SK-N-MC (cell line): ENCODE data around the gene CCDC102A.

ENCODE experiments used
- DNase-seq: peaks from one replicate; pipeline ENCODE4 v3.0.0-alpha.2; 2011; ENCODE audit warnings: low read depth, low spot score
- H3K27ac ChIP-seq: fragments of 200-600 bp; sonication (generic); 2 replicates; pipeline ENCODE4 v1.5.1; 2016; ENCODE audit warnings: mixed run types
- H3K36me3 ChIP-seq: fragments of 200-600 bp; sonication (generic); 2 replicates; pipeline ENCODE4 v1.6.1; 2017; ENCODE audit warnings: antibody characterized with exemption, low read length, mixed read lengths; ENCODE audit not compliant: insufficient read depth
- H3K4me3 ChIP-seq: fragments of 200-600 bp; sonication (generic); 2 replicates; pipeline ENCODE4 v1.5.1; 2016
- H3K9ac ChIP-seq: fragments of 200-600 bp; sonication (generic); 2 replicates; pipeline ENCODE4 v1.8.0; 2017; ENCODE audit warnings: mixed run types, mixed read lengths; ENCODE audit not compliant: insufficient read length
- H3K9me3 ChIP-seq: fragments of 200-600 bp; sonication (generic); 2 replicates; pipeline ENCODE4 v1.6.1; 2017; ENCODE audit warnings: low read depth, mild to moderate bottlenecking, antibody characterized with exemption, low read length, moderate library complexity, mixed read lengths
- EZH2 ChIP-seq: fragments of 200-600 bp; sonication (generic); IDR thresholded peaks from one replicate; pipeline ENCODE4 v1.6.1; 2017; ENCODE audit warnings: antibody characterized with exemption
- FOXP2 ChIP-seq: optimal IDR thresholded peaks from 2 replicates; pipeline ENCODE3; 2011; ENCODE audit warnings: mild to moderate bottlenecking, moderate library complexity; ENCODE audit not compliant: insufficient read depth; ENCODE audit errors: extremely low read length, control extremely low read depth
- POLR2AphosphoS5 ChIP-seq: IDR thresholded peaks from 2 replicates; pipeline ENCODE4 v1.6.1; 2012; ENCODE audit warnings: mild to moderate bottlenecking, low read depth, low read length, borderline replicate concordance

The CCDC102A gene

DNA sequence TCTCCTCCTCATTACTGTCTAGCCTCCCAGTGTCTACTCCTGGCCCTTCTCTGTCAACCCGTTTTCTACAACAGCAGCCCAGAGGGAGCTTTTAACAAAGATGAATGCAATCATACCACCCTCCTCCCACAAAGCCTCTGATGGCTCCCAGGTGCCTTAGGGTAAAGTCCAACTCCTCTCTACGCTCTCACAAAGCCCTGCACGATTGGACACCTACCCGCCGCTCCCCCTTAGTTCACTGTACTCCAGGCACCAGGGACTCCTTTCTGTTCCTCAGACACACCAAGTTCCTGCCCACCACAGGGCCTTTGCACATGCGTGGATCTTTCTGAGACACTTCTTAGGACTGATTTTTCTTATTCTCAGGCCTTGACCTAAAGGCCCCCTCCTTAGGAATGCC is 17.4 kb downstream of the CCDC102A start:
- TF ChIP-seq FOXP2 (no peak), POLR2AphosphoS5 (no peak), EZH2 (no peak)
- no peak overlapping the region for H3K4me3 ChIP-seq
- H3K27ac ChIP-seq = no peak overlapping the region
- H3K9me3 ChIP-seq = no peaks in the 10 kb centered on the region
- no peak for DNase-seq
- H3K9ac ChIP-seq = no peak overlapping the region
- no peaks in the 10 kb centered on the region for H3K36me3 ChIP-seq

DNA sequence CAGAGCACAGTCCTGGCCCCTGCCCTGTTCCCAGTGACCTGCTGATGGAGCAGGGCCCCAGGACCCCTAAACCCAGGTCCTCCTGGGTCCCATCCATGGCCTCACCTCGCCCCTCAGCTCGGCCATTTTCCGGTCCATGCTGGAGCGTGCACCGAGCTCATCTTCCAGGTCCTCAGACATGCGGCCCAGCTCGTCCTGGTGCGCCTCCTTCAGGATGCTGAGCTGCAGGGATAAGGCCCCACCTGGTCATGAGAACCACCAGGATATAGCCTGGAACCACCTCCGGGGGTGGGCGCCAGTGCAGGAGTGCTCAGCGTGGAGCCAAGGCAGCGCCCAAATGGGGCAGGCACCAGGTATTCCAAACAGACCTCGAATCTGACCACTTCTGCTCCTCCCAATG is 17.9 kb downstream of the CCDC102A start:
- Histone ChIP-seq H3K9me3 (no peaks in the 10 kb centered on the region), H3K36me3 (no peaks in the 10 kb centered on the region), H3K27ac (no peak overlapping the region), H3K9ac (no peak overlapping the region), H3K4me3 (no peak overlapping the region)
- TF ChIP-seq POLR2AphosphoS5 (no peak), EZH2 (no peak), FOXP2 (no peak)
- no peak for DNase-seq

GRCh38 chr16:57517397-57518367 is 18.7 kb downstream of the CCDC102A start:
- no peak overlapping the region for H3K4me3 ChIP-seq
- no peak overlapping the region for H3K27ac ChIP-seq
- H3K36me3 ChIP-seq = no peaks in the 10 kb centered on the region
- no peak overlapping the region for H3K9ac ChIP-seq
- H3K9me3 ChIP-seq = no peaks in the 10 kb centered on the region
- no peak for DNase-seq
- no peak for TF ChIP-seq EZH2
- TF ChIP-seq POLR2AphosphoS5 = no peak
- TF ChIP-seq FOXP2 = no peak

DNA sequence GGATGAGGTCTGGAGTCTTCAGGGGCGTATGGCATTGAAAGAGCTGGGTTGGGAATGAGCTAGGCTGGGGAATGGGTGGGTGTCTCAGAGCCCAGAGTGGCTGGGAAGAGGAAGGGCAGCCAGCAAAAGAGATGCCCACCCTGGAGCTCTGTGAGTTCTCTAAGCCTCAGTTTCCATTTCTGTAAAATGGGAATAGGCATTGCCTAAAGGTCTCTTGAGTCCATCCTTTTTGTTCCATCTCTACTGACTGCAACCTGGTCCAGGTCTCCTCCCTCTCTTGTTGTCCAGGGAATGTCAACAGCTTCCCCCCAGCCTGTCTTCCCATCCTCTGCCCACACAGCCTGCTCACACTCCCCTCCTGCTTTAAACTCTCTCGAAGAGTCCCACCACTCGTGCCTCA is 19.6 kb downstream of the CCDC102A start:
- Histone ChIP-seq H3K9ac (no peak overlapping the region), H3K9me3 (no peaks in the 10 kb centered on the region), H3K36me3 (no peaks in the 10 kb centered on the region), H3K27ac (no peak overlapping the region), H3K4me3 (no peak overlapping the region)
- no peak for TF ChIP-seq EZH2
- no peak for TF ChIP-seq FOXP2
- no peak for TF ChIP-seq POLR2AphosphoS5
- no peak for DNase-seq

GRCh38 chr16:57516176-57516725 is 20.1 kb downstream of the CCDC102A start:
- no peak overlapping the region for H3K4me3 ChIP-seq
- no peaks in the 10 kb centered on the region for H3K9me3 ChIP-seq
- DNase-seq = no peak
- no peak overlapping the region for H3K9ac ChIP-seq
- no peaks in the 10 kb centered on the region for H3K36me3 ChIP-seq
- TF ChIP-seq EZH2 (no peak), FOXP2 (no peak), POLR2AphosphoS5 (no peak)
- H3K27ac ChIP-seq = no peak overlapping the region

- TF ChIP-seq EZH2 = no peak
- no peak for TF ChIP-seq POLR2AphosphoS5
- TF ChIP-seq FOXP2 = no peak
- Histone ChIP-seq H3K27ac (no peak overlapping the region), H3K9ac (no peak overlapping the region), H3K36me3 (no peaks in the 10 kb centered on the region), H3K4me3 (no peak overlapping the region), H3K9me3 (no peaks in the 10 kb centered on the region)
- DNase-seq = no peak
These were observed 21.4 kb downstream of the CCDC102A start for GRCh38 chr16:57514791-57515600.

DNA sequence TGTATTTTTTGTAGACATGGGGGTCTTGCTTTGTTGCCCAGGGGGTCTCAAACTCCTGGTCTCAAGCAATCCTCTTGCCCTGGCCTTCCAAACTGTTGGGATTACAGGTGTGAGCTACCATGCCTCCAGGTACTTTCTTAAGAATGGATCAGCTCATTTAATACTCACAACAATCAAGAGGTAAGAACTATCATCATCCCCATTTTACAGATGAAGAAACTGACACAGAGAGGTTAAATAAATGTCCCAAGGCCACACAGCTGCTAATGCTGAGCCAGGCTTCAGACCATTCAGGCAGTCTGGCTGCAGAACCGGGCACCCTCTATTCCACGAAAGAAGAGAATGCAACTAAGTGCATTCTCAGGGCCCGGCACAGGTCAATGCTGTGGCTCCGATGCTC is 22.0 kb downstream of the CCDC102A start:
- H3K4me3 ChIP-seq = no peak overlapping the region
- no peak overlapping the region for H3K27ac ChIP-seq
- H3K36me3 ChIP-seq = no peaks in the 10 kb centered on the region
- H3K9ac ChIP-seq = no peak overlapping the region
- TF ChIP-seq POLR2AphosphoS5 (no peak), EZH2 (no peak), FOXP2 (no peak)
- no peak for DNase-seq
- H3K9me3 ChIP-seq = no peaks in the 10 kb centered on the region
